ENCODE measurements around the gene LCORL.

GRCh38 chr4:17846266-17846665 is 175.3 kb downstream of the LCORL start:
- TF ChIP-seq CTCF (IDR thresholded peaks at IDR 0.05) (no peak), POLR2A (IDR thresholded peaks at IDR 0.05) (no peak)

Data from heart left ventricle (tissue), 13 donors.